GM18520 (cell line): ENCODE results near the gene CDC42BPG.
"Not testable (repeated sequence)": the region's sequence is repeated elsewhere in the genome, so short reads cannot be mapped to it uniquely, and the experiment has no call there.

Source experiments
- ATAC-seq: cut with Tn5 transposase; IDR thresholded peaks from one replicate; pipeline ENCODE4 v1.9.1; 2021; ENCODE audit not compliant: unreplicated experiment

The CDC42BPG gene

DNA sequence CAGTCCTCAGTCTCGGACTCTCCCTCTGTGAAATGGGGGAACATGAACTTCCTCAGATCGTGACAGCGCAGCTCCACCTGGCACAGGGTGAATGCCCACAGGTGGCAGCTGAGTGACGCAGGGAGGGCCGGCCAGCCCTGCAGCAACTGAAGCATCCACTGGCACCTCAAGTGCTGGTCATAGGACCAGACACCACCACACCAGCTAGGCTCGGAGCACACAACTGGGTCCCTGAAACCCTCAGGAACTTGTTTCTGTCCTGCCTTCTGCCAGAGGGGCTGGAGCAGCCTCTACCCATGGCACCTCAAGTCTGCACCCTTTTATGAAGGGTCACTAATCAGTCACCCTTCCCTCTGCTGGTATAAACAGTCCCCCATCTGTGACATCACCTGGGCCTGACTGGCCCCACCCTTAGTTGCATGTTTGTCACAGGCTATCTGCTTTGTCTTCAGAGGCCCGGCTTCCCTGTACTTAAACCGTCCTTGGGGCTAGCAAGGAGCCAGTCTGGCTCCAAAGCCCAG, 7.4 kb upstream of the CDC42BPG start:
- peak; percentile 21 for ATAC-seq

DNA sequence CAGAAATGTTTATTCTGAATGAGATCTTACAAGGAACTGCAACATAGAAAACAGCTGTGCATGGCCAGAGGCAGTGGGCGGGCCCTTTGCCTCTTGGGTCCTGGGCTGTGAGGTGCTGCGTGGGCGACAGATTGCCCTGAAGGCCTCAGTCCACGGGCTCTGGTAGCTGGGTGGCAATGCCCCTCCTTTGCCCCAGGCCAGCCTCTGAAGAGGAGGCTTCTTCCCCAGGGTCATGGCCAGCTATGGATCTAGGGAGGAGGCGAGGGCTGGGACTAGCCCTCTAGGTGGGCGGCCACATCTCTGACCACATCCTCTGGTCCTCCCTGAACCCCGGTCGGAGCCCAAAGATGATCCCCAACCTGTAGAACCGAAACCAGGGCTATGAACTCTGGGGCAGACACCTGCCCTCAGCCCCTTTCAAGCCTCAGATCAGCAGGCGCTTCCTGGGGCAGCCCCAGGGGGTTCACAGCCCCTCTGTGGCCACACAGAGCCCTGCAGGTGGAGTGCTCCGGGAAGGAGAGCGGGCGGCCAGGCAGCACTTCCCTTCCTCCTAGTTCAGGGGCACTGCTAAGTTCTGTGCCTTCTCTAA, 6.6 kb upstream of the CDC42BPG start:
- ATAC-seq = peak; percentile 40

- no peak for ATAC-seq
These were observed 5.3 kb upstream of the CDC42BPG start for GRCh38 chr11:64849598-64850356.

DNA sequence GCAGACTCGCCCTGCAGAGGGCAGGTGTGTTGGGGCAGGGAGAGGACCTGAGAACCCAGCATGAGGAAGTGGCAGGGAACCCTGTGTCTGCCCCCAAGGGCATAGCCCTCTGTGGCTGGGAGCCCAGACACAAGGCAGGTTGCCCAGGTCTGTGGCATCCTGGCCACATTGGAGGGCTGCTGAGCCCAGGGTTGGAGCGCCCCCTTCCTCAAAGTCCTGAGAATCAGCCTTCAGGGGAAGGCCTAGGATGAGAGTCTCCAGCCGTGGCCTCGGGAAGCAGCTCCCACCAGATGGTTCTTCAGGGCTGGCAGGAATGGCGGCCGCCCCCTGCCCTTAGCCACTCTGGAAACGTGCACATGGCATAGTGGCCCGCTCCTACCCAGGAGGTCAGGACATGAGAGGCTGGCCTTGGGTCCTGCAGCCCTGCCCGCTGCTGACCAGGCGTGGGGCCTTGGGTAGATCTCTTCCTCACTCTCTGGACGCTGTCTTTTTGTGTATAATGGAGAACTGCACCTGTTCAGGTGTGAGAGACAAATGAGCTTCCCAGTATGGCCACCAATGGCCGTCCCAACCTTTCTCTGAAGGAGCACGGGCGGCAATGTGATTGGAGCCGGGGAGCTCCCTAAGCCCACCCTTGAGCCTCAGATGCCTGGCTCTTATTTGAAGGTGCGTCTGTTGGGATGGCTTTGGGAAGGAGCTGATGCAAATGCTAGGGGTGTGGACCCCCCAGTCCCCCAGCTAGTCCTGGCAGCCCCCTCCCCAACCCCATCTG, 4.6 kb upstream of the CDC42BPG start:
- no peak for ATAC-seq

- ATAC-seq = no peak
These were observed 3.9 kb upstream of the CDC42BPG start for GRCh38 chr11:64848214-64848825.

- ATAC-seq = no peak
These were observed 2.7 kb upstream of the CDC42BPG start for GRCh38 chr11:64846998-64847666.

DNA sequence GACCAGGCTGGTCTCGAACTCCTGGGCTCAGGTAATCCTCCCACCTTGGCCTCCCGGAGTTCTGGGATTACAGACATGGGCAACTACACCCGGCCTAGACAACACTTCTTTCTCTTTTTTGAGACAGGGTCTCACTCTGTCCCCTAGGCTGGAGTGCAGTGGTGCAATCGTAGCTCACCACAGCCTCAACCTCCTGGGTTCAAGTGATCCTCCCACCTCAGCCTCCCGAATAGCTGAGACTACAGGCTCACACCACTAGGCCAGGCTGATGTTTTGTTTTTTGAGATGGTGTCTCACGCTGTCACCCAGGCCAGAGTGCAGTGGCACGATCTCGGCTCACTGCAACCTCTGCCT, 1.3 kb upstream of the CDC42BPG start:
- not testable (repeated sequence) for ATAC-seq

- ATAC-seq = no peak
These were observed 799 bp upstream of the CDC42BPG start for GRCh38 chr11:64845129-64845775.

DNA sequence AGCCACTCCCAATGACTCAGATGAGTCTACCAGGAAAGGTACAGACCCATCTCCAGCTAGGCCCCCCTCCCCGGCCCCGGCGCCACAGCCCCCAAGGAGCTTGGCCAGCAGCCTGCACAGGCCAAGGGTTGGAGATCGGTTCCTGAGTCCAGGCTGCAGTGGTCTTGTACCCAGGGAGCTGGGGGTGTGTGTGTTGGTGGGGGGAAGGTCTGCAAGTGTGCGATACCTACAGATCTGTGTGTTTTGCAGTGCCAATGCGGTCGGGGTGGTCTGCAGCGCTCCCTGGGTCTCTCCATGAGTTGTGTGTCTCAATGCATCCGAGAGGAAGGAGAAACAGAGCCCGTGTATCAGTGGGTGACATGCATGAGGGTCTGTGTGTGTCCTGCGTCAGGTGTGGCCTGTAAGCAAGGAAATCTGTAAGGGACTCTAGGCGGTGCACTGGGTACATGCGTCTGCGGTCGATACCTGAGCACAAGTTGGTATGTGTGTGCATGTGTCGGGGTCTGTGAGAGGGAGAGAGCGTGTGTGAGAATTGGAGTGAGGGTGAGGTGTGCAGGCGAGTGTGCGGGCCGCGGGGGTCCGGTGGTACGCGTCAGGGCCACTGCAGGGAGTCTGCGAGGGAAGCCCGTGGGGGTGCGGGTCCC, 645 bp downstream of the CDC42BPG start:
- no peak for ATAC-seq

GRCh38 chr11:64842851-64843685, 1.4 kb downstream of the CDC42BPG start:
- no peak for ATAC-seq

- ATAC-seq = no peak
These were observed 2.1 kb downstream of the CDC42BPG start for GRCh38 chr11:64842366-64842759.

- ATAC-seq = no peak
These were observed 2.7 kb downstream of the CDC42BPG start for GRCh38 chr11:64841592-64842365.

- ATAC-seq = no peak
These were observed 4.3 kb downstream of the CDC42BPG start for GRCh38 chr11:64839887-64840782.

- no peak for ATAC-seq
These were observed 5.1 kb downstream of the CDC42BPG start for GRCh38 chr11:64839335-64839734.

DNA sequence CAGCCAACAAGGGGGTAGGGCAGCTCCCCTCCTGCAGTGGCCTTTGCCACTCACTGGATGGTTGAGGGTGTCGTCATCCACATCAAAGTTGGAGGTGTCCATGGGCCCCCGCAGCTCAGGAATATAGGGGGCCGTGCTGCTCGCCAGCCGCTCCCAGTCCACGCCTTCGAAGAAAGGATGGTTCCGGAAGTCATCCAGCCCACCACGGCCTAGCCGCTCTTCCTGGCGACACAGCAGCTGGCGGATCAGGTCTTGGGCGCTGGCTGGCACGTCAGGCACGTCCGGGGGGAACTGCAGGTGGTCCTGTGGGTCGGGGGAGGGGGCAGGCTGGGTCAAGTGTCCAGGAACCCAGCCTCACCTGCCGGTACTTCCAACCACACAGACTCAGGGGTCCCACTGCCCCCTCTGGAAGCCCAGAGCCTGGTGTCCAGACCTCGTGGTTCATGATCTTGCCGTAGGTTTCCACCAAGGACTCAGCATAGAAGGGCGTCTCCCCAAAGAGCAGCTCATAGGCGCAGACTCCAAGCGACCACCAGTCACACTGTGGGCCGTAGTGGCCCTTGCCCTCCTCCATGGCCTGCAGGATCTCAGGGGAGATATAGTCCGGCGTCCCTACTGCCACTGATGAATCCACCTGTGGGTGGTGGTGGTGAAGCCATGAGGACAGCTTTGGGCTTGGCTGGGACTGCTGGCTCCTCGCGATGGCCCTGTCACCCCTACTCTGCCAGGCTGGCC, 5.7 kb downstream of the CDC42BPG start:
- ATAC-seq = no peak

GRCh38 chr11:64837887-64838351, 6.5 kb downstream of the CDC42BPG start:
- no peak for ATAC-seq
